Fibroblast of lung (primary cell): ENCODE results near the gene ARID1B. TPM values are rescaled to one million over a fixed set of nuclear protein-coding genes. Genes with fewer than 3 reads are reported as not detected.
"Not testable (repeated sequence)": the region's sequence is repeated elsewhere in the genome, so short reads cannot be mapped to it uniquely, and the experiment has no call there.

Source experiments
- DNase-seq, 2 donors: peaks; one replicate each; pipeline versions ENCODE4 v3.0.0 to v3.0.0-alpha.2; 2010; ENCODE audit warnings: low read depth in 2 of 2
- H2AFZ ChIP-seq: 2 replicates; pipeline ENCODE4 v1.5.1; 2012; ENCODE audit warnings: low read length, control low read depth, inconsistent platforms
- H3K27ac ChIP-seq: 2 replicates; pipeline ENCODE4 v1.5.1; 2011; ENCODE audit warnings: low read length, control low read depth; ENCODE audit not compliant: insufficient read depth
- H3K27me3 ChIP-seq: 2 replicates; pipeline ENCODE4 v1.5.1; 2011; ENCODE audit warnings: mild to moderate bottlenecking, low read length; ENCODE audit not compliant: control insufficient read depth, insufficient read depth
- H3K36me3 ChIP-seq: 2 replicates; pipeline ENCODE4 v1.5.1; 2011; ENCODE audit warnings: low read length; ENCODE audit not compliant: control insufficient read depth, insufficient read depth
- H3K4me1 ChIP-seq: 2 replicates; pipeline ENCODE4 v1.5.1; 2011; ENCODE audit warnings: low read length; ENCODE audit not compliant: control insufficient read depth, insufficient read depth; ENCODE audit errors: extremely low read depth
- H3K4me2 ChIP-seq: 2 replicates; pipeline ENCODE4 v1.5.1; 2011; ENCODE audit warnings: low read length, control low read depth; ENCODE audit not compliant: insufficient read depth; ENCODE audit errors: extremely low read depth
- H3K4me3 ChIP-seq, 4 experiments: fragments of 200-600 bp in 1 of 4; sonication (generic) in 1 of 4; replicated peaks in 1 of 4; 2 replicates each; pipeline ENCODE4 v1.5.1; 2011 to 2016; ENCODE audit warnings: low read length in 4 of 4, low read depth in 3 of 4, mild to moderate bottlenecking in 3 of 4, control low read depth in 2 of 4, inconsistent platforms in 1 of 4, mixed read lengths in 1 of 4; ENCODE audit not compliant: insufficient read depth in 1 of 4; ENCODE audit errors: control extremely low read depth in 1 of 4
- H3K79me2 ChIP-seq: 2 replicates; pipeline ENCODE4 v1.5.1; 2012; ENCODE audit warnings: mild to moderate bottlenecking, low read length, inconsistent platforms; ENCODE audit not compliant: control insufficient read depth, insufficient read depth
- H3K9ac ChIP-seq: 2 replicates; pipeline ENCODE4 v1.5.1; 2011; ENCODE audit warnings: mild to moderate bottlenecking, low read length, control low read depth; ENCODE audit not compliant: insufficient read depth
- H3K9me3 ChIP-seq: 2 replicates; pipeline ENCODE4 v1.5.1; 2012; ENCODE audit warnings: low read depth, low read length; ENCODE audit not compliant: control insufficient read depth, insufficient read depth
- H4K20me1 ChIP-seq: 2 replicates; pipeline ENCODE4 v1.5.1; 2011; ENCODE audit warnings: low read length; ENCODE audit not compliant: control insufficient read depth, insufficient read depth; ENCODE audit errors: extremely low read depth
- EZH2 ChIP-seq: IDR thresholded peaks from 2 replicates; pipeline ENCODE4 v1.5.1; 2012; ENCODE audit warnings: low read length, control low read depth, mild to moderate bottlenecking; ENCODE audit errors: missing control alignments
- polyA plus RNA-seq, 2 donors: library from polyadenylated mRNA; depleted of rRNA in 1 of 2; stranded (reverse) in 1 of 2; unstranded in 1 of 2; fragments of >200 nt; gene quantifications; 2 replicates each; pipeline ENCODE4 v1.2.1, GENCODE V29; 2011 to 2012; ENCODE audit warnings: missing spikeins in 1 of 2
- total RNA-seq: library from RNA; depleted of rRNA; stranded (reverse); fragments of >200 nt; gene quantifications from 2 replicates; pipeline ENCODE4 v1.2.1, GENCODE V29; 2014
- TF ChIP-seq, protein P1 (sequence below), 2 donors: IDR thresholded peaks in 1 of 2; conservative IDR thresholded peaks in 1 of 2; 1 replicate in 1 of 2; 2 replicates in 1 of 2; pipeline ENCODE4 v1.5.1; 2011 to 2012; ENCODE audit warnings: low read length in 2 of 2, control low read depth in 1 of 2, inconsistent platforms in 1 of 2, low read depth in 1 of 2, mild to moderate bottlenecking in 1 of 2

ARID1B gene
- total and polyA plus RNA-seq, 2 donors (not counting 1 experiment from before 2014, with no cell fraction given) = 15.4 to 41.9 TPM

DNA sequence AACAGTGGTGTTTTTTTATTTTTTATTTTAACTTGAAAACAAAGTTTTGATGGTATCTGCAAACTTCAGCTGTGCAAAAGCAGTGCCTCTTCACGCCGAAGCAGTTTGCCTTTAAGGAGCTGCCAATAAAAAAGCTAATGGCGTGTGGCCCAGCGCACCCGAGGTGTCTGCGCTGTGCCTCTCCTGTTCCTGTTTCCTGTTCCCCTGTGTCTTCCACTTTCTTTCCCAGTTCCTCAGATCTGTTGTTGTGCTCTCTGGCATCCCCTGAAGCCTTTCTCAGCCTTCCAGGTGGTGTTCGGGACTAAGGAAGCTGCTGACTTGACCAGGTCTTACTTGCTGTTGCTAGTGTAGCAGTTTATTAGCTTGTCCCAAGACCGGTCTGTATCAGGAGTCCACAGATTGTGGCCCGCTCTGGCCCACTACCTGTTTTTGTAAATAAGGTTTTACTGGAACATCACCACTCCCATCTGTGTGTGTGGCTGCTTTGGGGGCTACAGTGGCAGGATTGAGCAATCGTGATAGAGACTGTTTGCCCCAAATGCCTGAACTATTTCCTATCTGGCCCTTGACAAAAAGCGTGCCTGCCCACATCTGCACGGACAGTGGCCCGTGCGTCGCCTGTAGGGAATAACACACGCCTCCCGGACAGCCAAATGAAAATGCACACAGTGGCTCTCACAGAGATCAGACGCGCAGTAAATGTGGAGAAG is 367.8 kb downstream of the ARID1B start:
- Histone ChIP-seq H3K4me3 (no peak overlapping the region), H3K27me3 (no peaks in the 10 kb centered on the region), H3K4me2 (peak overlapping the region; percentile 1), H3K9me3 (no peaks in the 10 kb centered on the region), H3K36me3 (peaks cover 1% of the 10 kb centered on the region), H3K4me1 (peaks cover 41% of the 10 kb centered on the region), H2AFZ (no peak overlapping the region), H3K9ac (peak overlapping the region; percentile 3), H4K20me1 (no peaks in the 10 kb centered on the region), H3K27ac (peak overlapping the region; percentile 73), H3K79me2 (no peaks in the 10 kb centered on the region)
- no peak for TF ChIP-seq EZH2
- TF ChIP-seq, protein P1, sequence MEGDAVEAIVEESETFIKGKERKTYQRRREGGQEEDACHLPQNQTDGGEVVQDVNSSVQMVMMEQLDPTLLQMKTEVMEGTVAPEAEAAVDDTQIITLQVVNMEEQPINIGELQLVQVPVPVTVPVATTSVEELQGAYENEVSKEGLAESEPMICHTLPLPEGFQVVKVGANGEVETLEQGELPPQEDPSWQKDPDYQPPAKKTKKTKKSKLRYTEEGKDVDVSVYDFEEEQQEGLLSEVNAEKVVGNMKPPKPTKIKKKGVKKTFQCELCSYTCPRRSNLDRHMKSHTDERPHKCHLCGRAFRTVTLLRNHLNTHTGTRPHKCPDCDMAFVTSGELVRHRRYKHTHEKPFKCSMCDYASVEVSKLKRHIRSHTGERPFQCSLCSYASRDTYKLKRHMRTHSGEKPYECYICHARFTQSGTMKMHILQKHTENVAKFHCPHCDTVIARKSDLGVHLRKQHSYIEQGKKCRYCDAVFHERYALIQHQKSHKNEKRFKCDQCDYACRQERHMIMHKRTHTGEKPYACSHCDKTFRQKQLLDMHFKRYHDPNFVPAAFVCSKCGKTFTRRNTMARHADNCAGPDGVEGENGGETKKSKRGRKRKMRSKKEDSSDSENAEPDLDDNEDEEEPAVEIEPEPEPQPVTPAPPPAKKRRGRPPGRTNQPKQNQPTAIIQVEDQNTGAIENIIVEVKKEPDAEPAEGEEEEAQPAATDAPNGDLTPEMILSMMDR (conservative IDR thresholded peaks at IDR 0.05 in 1 of 2, IDR thresholded peaks at IDR 0.05 in 1 of 2; ENCODE audit: low read depth in 1 of 2, low read length in 2 of 2) = no peak
- DNase-seq = no peak

DNA sequence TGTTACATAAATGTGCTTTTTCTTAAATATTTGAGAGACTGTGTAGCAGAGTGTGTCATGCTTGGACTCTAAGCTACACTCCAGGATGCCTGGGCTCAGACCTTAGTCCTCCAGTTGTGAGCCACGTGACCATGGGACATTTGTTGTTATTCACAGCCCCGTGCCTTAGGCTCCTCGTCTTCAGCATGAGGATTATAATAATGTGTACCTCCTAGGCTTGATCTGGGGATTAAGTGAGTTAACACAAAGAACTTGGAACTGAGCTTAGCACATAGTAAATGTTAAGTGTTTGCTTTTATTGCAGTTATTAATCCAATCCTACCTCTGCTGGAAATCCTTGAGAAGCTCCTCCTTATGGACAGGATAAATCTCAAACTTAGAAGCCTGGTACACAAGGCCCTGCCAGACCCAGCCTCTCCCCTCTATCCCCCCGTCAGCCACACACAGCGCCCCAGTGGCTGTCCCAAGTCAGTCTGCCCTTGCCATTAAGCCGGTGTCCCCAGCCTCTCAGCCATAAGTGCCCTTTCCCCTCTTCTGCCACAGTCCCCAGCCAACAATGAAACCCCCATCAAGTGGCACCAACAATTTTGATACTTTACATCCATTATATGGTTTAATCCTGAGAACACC is 368.6 kb downstream of the ARID1B start:
- Histone ChIP-seq H3K4me3 (no peak overlapping the region), H4K20me1 (no peaks in the 10 kb centered on the region), H3K27me3 (no peaks in the 10 kb centered on the region), H3K9me3 (no peaks in the 10 kb centered on the region), H3K4me1 (peaks cover 41% of the 10 kb centered on the region), H3K9ac (no peak overlapping the region), H3K36me3 (no peaks in the 10 kb centered on the region), H3K79me2 (no peaks in the 10 kb centered on the region), H2AFZ (no peak overlapping the region), H3K4me2 (no peak overlapping the region), H3K27ac (peak overlapping the region; percentile 73)
- DNase-seq = no peak
- TF ChIP-seq, protein P1 (conservative IDR thresholded peaks at IDR 0.05 in 1 of 2, IDR thresholded peaks at IDR 0.05 in 1 of 2; ENCODE audit: low read depth in 1 of 2, low read length in 2 of 2) = no peak
- no peak for TF ChIP-seq EZH2

DNA sequence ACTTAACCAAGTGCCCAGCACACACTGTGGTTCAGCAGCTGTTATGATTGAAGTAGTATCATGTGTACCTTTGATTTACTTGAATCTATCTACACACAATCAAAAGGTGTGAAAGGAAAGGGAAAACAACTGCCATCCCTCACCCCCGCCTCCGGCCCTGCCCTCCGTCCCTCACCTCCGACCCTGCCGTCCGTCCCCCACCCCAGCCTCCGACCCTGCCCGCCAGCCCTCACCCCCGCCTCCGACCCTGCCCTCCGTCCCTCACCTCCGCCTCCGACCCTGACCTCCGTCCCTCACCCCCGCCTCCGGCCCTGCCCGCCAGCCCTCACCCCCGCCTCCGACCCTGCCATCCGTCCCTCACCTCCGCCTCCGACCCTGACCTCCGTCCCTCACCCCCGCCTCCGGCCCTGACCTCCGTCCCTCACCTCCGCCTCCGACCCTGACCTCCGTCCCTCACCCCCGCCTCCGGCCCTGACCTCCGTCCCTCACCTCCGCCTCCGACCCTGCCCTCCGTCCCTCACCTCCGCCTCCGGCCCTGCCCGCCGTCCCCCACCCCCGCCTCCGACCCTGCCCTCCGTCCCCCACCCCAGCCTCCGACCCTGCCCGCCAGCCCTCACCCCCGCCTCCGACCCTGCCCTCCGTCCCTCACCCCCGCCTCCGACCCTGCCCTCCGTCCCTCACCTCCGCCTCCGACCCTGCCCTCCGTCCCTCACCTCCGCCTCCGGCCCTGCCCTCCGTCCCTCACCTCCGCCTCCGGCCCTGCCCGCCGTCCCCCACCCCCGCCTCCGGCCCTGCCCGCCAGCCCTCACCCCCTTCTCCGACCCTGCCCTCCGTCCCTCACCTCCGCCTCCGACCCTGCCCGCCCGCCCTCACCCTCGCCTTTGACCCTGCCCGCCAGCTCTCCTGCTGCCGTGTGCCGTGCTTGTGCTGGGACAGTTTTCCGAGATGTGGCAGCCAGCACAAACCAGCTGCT is 370.2 kb downstream of the ARID1B start:
- DNase-seq, H3K4me3 ChIP-seq, H3K9me3 ChIP-seq, H3K9ac ChIP-seq, H3K27me3 ChIP-seq, H4K20me1 ChIP-seq, H3K79me2 ChIP-seq, H2AFZ ChIP-seq, H3K4me2 ChIP-seq, H3K36me3 ChIP-seq: not testable (repeated sequence)
- Histone ChIP-seq H3K4me1 (peaks cover 41% of the 10 kb centered on the region), H3K27ac (peak overlapping the region; percentile 98)
